Sigmoid colon (tissue), 3 donors: ENCODE data around the gene ZNF496.

Source experiments
- POLR2A ChIP-seq, 2 donors: fragments of 450-650 bp; IDR thresholded peaks; one replicate each; pipeline ENCODE4 v1.6.1; 2016; ENCODE audit warnings: antibody characterized with exemption in 2 of 2, mild to moderate bottlenecking in 2 of 2, moderate library complexity in 2 of 2
- TF ChIP-seq, protein P1 (sequence below), 4 experiments: fragments of 450-650 bp in 3 of 4; fragments of 200-600 bp in 1 of 4; IDR thresholded peaks; one replicate each; pipeline ENCODE4 v1.5.1; 2016 to 2019; ENCODE audit warnings: antibody characterized with exemption in 4 of 4, mild to moderate bottlenecking in 3 of 4, moderate library complexity in 2 of 4

GRCh38 chr1:247324923-247325322 lies 6.7 kb downstream of the ZNF496 start:
- no peak for TF ChIP-seq POLR2A (IDR thresholded peaks at IDR 0.05)
- TF ChIP-seq, protein P1, sequence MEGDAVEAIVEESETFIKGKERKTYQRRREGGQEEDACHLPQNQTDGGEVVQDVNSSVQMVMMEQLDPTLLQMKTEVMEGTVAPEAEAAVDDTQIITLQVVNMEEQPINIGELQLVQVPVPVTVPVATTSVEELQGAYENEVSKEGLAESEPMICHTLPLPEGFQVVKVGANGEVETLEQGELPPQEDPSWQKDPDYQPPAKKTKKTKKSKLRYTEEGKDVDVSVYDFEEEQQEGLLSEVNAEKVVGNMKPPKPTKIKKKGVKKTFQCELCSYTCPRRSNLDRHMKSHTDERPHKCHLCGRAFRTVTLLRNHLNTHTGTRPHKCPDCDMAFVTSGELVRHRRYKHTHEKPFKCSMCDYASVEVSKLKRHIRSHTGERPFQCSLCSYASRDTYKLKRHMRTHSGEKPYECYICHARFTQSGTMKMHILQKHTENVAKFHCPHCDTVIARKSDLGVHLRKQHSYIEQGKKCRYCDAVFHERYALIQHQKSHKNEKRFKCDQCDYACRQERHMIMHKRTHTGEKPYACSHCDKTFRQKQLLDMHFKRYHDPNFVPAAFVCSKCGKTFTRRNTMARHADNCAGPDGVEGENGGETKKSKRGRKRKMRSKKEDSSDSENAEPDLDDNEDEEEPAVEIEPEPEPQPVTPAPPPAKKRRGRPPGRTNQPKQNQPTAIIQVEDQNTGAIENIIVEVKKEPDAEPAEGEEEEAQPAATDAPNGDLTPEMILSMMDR (IDR thresholded peaks at IDR 0.05): no peak
